ENCODE measurements around the gene FRAS1.

FRAS1 gene

DNA sequence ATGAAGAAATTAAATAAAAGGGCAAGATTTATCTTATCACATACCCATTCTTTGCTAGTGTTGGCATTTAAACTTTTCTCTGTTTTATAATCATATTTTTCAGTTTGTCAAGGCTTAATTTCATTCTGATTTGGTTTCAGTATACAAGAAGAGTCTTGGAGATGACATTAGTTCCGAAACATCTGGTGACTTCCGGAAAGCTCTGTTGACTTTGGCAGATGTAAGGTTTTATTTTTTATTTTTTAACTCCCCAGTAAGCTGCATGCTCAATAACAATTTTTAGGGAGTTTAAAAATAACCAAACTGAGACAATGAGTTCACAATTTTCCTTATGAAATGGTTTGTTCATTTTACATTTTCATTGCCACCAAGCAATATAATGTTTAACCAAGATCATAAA lies 534.3 kb downstream of the FRAS1 start:
- no peak overlapping the region for H3K9ac ChIP-seq (ENCODE audit: low read depth, low read length)
- no peaks in the 10 kb centered on the region for H3K4me1 ChIP-seq (ENCODE audit: control insufficient read depth, insufficient read depth, low read length)
- no peak overlapping the region for H3K4me3 ChIP-seq (ENCODE audit: low read depth, low read length)
- no peaks in the 10 kb centered on the region for H3K27me3 ChIP-seq (ENCODE audit: control insufficient read depth, insufficient read depth, low read length)
- no peaks in the 10 kb centered on the region for H3K9me3 ChIP-seq (ENCODE audit: control insufficient read depth, insufficient read depth, low read length)
- no peaks in the 10 kb centered on the region for H3K36me3 ChIP-seq (ENCODE audit: control insufficient read depth, insufficient read depth, low read length)

GRCh38 chr4:78592088-78592783 lies 535.1 kb downstream of the FRAS1 start:
- no peaks in the 10 kb centered on the region for H3K27me3 ChIP-seq (ENCODE audit: control insufficient read depth, insufficient read depth, low read length)

More at GRCh38 chr4:78592088-78592783, 535.1 kb downstream of the FRAS1 start:
- Histone ChIP-seq H3K9ac (ENCODE audit: low read depth, low read length) (no peak overlapping the region), H3K9me3 (ENCODE audit: control insufficient read depth, insufficient read depth, low read length) (no peaks in the 10 kb centered on the region), H3K4me1 (ENCODE audit: control insufficient read depth, insufficient read depth, low read length) (no peaks in the 10 kb centered on the region), H3K36me3 (ENCODE audit: control insufficient read depth, insufficient read depth, low read length) (no peaks in the 10 kb centered on the region), H3K4me3 (ENCODE audit: low read depth, low read length) (no peak overlapping the region)
